Measurements from ENCODE around the gene ALKBH7.
"Not testable (repeated sequence)": the region's sequence is repeated elsewhere in the genome, so short reads cannot be mapped to it uniquely, and the experiment has no call there.

ALKBH7 gene, protein sequence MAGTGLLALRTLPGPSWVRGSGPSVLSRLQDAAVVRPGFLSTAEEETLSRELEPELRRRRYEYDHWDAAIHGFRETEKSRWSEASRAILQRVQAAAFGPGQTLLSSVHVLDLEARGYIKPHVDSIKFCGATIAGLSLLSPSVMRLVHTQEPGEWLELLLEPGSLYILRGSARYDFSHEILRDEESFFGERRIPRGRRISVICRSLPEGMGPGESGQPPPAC

DNA sequence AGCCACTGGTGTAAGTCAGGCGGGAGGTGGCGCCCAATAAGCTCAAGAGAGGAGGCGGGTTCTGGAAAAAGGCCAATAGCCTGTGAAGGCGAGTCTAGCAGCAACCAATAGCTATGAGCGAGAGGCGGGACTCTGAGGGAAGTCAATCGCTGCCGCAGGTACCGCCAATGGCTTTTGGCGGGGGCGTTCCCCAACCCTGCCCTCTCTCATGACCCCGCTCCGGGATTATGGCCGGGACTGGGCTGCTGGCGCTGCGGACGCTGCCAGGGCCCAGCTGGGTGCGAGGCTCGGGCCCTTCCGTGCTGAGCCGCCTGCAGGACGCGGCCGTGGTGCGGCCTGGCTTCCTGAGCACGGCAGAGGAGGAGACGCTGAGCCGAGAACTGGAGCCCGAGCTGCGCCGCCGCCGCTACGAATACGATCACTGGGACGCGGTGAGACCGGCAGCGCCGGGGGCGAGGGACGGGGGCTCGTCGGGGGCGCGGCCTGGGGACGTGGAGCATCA, at the start of gene ALKBH7:
ALKBH7 (plus strand) TSS at position 201 of the 502 bp plus-strand sequence; CDS start at position 228, 27 bp downstream.
- peak; percentile 94 for DNase-seq

DNA sequence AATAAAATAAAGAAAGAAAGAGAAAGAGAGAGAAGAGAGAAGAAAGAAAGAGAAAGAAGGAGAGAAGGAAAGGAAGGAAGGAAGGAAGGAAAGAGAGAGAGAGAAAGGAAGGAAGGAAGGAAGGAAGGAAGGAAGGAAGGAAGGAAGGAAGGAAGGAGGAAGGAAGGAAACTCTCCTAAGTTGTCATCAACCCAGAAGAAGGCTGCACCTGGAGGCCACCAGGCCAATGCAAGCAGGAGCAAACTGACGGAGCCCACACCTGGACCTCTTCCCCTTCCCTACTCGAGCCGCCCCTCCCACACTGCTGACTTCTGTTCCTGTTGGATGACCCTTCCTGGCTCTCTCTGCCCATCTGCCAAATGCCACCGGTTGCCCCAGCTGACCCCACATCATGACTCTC, 47.8 kb upstream of the ALKBH7 start:
- DNase-seq (no peak), ATAC-seq (no peak)

More for the DNA sequence above, at the start of gene ALKBH7:
- peak; percentile 85 for ATAC-seq

DNA sequence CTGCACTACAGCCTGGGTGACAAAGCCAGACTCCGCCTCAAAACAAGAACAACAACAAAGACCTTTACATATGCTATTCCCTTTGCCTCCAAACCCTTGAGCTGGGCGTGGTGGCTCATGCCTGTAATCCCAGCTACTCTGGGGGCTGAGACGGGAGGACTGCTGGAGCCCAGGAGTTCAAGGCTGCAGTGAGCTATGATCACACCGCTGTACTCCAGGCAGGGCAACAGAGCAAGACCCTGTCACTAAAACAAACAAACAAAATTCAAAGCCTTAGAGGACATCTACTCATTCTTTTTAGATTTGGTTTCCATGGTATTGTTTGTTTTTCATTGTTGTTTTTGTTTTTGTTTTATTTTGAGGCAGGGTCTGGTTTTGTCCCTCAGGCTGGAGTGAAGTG, 47.0 kb upstream of the ALKBH7 start:
- ATAC-seq (no peak), DNase-seq (no peak)

DNA sequence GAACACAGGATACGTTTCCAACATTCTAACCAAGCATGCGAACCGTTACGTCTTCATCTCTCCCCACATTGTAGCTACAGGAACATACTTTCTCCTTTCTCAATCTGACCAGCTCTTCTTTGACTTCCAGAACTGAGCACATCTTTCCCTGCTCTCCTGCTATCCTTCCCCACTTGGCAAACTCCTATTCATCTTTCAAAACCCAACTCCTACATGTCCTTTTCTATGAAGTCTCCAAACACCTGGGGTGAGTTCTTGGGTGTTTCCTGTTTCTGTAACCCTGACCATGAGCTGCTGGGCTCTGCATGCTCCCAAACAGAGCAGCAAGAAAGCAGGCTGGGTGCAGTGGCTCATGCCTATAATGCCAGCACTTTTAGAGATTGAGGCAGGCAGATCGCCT, 45.8 kb upstream of the ALKBH7 start:
- no peak for DNase-seq
- ATAC-seq = no peak

DNA sequence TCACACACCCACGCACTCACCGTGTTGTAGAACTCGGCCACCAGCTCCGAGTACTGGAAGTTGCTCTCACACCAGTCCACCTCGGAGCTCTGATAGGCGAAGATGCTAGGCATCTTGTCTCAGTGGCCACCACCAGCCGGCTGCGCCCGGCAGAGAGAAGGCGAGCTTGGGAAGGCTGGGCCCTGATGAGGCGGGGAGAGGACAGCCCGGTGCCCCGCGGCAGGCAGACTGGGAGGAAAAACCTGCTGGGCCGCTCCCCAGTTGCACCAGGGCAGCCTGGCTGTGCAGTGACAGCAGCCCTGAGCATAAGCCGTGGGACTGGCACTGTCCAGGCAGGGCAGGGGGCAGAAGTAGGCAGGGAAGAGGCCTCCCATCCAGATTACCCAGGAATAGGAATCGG, 39.2 kb upstream of the ALKBH7 start, which contains the start of gene ACER1:
ACER1 (minus strand) TSS at position 174 of the 400 bp plus-strand sequence; CDS start at position 113, 61 bp downstream.
- DNase-seq = no peak
- no peak for ATAC-seq

DNA sequence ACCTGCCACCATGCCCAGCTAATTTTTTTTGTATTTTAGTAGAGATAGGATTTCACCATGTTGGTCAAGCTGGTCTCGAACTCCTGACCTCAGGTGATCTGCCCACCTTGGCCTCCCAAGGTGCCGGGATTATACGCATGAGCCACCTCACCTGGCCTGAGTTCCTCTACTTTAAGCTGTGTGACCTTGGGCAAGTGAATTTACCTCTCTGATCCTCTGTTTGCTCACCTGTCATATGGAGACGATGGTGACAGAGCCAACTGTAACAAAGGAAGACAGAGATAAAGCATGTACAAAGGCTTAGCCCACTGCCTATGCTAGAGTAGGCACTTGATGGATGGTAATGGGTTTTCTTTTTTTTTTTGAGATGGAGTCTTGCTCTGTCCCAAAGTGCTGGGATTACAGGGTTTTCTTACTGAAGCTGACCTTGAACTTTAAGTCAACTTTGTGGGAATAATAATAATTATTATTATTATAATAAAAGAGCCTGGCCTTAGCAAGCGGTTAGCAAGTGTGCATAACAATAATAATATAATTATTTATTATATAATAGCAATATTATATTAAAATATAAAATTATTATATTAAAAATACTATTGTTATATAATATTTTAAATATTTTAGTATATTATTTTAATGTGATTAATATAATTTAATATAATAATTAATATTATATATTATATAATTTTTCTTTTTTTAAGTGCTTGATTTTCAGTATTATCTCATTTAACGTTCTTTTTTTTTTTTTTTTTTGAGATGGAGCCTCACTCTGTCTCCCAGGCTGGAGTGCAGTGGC, 37.9 kb upstream of the ALKBH7 start:
- no peak for ATAC-seq
- no peak for DNase-seq

DNA sequence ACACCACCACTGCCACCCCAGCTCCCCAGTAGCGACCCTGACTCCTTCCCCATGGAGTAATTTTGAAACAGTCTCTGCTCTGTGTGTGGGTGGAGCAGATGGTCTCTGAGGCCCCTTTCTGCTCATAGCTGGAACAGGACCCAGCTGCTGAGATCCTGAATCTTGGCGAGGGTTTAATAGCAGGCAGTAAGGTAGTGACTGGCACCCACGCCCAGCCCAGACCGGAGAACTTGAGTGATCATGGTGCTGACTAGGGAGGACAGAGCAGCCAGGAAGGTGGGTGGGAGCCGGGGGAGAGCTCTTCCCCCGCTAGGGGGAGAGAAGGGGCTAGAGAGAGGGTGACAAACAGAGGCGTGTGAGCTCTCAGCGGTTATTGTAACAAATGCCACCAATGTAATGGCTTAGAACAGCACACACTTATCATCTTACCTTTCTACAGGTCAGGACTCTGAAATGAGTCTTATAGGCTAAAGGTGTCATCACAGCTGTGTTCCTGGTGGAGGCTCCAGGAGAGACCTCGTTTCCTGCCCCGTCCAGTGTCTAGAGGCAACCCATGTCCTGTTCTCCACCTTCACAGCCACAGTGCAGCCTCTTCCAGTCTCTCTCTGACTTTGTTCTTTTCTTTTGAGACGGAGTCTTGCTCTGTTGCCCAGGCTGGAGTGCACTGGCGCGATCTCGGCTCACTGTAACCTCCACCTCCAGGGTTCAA, 31.9 kb upstream of the ALKBH7 start:
- no peak for DNase-seq
- peak; percentile 52 for ATAC-seq

DNA sequence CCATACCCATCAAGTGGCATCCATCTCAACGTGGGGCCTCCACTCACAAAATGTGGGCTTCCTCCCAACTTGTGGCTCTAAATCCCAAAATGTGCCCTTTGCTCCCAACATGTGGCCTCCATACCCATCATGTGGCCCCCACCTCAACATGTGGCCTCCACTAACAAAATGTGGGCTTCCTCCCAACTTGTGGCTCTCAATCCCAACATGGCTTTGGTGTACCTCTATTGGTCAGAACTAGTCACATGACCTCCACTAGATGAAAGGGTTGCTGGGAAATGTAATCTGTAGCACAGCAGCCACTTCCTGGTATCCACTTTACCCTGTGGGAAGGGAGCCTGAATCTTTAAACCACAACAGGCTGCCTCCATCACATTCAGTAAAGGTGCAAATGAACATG, 29.1 kb upstream of the ALKBH7 start:
- no peak for DNase-seq
- ATAC-seq = no peak

DNA sequence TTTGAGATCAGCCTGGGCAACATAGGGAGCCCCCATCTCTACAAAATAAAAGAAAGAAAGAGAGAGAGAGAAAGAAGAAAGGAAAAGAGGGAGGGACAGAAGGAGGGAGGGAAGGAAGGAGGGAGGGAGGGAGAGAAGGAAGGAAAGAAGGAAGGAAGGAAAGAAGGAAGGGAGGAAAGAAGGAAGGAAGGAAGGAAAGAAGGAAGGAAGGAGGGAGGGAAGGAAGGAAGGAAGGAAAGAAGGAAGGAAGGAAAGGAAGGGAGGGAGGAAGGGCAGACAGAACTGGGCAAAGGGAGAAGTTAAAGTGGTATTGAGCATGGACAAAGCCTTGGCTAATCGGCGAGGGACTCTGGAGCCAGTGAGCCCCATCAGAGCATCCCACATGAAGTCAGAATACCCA, 23.3 kb upstream of the ALKBH7 start:
- not testable (repeated sequence) for ATAC-seq, DNase-seq

DNA sequence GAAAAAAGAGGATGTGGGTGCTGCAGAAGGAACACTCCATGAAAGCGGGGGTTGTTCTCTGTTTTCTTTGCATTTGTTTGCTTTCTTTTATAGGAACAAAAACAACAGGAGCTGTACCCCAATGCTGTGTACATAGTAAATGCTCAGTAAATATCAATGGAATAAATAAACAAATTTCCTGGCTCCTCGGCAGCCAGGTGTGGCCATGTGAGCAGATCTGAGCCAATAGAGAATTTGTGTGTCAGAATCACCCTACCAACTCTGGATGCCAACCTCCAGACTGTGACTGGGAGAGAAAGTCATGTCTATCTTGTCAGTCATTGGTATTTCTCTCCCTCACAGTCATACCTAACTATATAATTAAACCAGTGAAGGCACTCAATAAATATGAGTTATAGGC, 21.9 kb upstream of the ALKBH7 start:
- DNase-seq = no peak
- no peak for ATAC-seq

DNA sequence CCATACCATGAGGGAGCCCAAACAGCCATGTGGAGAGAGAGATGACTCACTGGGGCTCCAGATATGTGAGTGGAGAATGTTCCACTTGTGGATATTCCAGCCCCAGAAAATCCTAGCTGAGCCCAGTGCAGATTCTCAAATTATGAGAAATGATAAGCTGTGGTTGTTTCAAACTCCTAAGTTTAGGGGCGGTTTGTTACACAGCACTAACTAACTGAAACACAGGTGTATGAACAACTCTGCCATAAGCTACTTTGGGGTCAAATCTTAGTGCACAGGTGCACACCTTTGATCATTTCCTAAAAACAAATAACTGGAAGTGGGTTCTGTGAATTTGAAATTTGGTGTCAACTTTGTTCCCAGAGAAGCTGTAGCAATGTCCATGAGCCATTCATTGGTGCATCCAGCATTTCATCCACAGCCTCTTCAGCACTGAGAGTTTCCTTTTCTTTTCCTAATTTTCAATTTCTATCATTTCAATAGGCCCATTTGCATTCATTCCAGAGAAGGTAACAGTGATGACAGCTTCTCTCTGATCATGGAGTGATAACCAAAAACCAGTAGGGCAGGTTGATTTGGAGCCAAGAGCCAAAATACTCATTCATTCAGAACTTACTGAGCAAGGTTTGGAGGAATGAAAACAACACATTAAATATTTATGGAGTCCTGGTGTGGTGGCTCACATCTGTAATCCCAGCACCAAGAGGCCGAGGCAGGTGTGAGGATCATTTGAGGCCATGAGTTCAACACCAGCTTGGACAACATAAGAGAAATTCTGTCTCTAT, 20.0 kb upstream of the ALKBH7 start:
- DNase-seq (no peak), ATAC-seq (no peak)

DNA sequence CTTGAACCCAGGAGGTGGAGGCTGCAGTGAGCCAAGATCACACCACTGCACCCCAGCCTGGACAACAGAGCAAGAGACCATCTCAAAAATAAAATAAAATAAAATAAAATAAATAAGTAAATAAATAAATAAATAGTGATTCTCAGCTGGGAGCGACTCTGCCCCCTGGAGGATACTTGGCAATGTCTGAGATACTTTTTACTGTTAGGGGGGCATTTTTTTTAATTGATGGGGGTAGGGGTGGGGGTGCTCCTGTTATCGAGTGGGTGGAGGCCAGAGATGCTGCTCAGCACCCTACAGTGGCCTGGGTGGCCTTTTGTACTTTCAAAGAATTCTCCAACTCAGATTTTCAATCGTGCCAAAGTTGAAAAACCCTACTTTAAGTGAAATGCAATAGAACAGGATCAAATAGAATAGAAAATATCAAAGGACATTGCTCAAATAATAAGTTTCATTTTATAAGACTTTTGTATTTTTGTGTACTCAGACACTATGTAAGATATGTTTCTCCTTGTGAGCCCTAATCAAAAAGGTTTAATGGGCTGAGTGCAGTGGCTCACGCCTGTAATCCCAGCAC, 18.4 kb upstream of the ALKBH7 start:
- DNase-seq (no peak), ATAC-seq (no peak)

DNA sequence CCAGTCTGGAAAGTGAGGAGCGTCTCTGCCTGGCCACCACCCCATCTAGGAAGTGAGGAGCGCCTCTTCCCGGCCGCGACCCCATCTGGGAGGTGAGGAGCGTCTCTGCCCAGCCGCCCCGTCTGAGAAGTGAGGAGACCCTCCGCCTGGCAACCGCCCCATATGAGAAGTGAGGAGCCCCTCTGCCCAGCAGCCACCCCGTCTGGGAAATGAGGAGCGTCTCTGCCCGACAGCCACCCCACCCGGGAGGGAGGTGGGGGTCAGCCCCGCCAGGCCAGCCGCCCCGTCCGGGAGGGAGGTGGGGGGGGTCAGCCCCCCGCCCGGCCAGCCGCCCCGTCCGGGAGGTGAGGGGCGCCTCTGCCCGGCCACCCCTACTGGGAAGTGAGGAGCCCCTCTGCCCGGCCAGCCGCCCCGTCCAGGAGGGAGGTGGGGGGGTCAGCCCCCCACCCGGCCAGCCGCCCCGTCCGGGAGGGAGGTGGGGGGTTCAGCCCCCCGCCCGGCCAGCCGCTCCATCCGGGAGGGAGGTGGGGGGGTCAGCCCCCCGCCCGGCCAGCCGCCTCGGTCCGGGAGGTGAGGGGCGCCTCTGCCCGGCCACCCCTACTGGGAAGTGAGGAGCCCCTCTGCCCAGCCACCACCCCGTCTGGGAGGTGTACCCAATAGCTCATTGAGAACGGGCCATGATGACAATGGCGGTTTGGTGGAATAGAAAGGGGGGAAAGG, 17.1 kb upstream of the ALKBH7 start:
- not testable (repeated sequence) for DNase-seq, ATAC-seq

DNA sequence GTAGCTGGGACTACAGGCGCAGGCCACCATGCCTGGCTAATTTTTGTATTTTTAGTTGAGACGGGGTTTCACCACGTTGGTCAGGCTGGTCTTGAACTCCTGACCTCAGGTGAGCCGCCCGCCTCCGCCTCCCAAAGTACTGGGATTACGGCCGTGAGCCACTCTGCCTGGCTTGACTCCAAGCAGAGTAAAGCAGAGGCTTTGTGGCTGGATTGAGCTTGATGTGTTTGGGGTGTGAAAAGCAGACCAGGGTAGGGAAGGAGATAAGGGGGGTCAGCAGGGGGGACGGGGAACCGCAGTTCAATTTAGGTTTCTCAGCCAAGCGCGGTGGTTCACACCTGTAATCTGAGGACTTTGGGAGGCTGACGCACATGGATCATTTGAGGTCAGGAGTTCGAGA, 15.4 kb upstream of the ALKBH7 start:
- no peak for ATAC-seq
- DNase-seq = no peak

DNA sequence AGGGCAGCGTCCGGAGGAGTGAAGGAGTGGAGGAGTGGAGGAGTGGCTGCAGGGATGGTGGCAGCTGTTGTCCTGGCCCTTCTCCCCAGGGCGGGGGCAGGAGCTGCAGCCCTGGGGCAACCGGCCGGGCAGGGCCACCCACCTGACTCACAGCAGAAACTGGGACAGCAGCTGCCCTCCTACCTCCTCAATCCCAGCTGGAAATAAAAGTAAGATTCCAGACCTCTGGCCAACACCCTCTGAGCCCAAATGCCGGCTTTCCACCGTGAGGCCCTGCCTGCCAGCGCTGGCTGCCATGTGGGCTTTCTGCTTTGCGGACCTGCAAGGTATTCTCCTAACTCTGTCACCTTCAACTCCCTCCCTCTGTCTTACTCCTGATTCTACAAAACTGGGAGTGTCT, 14.6 kb upstream of the ALKBH7 start:
- ATAC-seq (no peak), DNase-seq (no peak)

DNA sequence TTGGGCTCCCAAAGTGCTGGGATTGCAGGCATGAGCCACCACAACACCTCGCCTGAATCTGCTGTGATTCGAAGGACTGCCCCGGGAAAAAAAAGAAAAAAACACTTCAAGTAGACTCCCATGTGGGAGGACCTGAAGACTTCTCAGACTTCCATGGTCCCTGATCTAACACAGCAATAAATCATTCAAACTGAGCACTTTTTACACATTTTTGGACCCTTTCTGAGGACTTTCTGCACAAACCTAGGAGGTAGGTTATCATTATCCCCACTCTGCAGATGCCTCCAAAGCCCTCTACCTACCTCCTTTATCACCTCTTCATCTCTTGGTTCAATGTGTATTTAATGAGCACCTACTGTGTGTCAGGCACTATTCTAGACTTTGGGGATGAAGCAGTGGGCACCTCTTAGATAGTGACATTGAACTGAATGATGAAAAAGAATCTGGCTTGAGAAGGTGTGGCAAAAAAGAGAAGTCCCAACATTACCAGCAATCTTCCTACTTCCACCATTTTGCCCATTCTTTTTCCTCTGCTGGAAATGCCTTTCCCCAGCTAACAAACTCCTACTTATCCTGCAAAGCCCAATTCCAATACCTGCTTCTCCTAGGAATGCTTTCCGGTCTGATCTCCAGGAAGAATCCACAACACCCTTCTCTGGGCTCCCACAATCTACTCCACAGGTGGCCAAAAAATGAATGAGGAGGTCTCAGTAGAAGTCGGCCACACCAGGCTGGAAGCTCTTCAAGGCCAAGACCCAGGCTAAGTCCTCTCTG, 12.8 kb upstream of the ALKBH7 start:
- ATAC-seq (no peak), DNase-seq (no peak)

DNA sequence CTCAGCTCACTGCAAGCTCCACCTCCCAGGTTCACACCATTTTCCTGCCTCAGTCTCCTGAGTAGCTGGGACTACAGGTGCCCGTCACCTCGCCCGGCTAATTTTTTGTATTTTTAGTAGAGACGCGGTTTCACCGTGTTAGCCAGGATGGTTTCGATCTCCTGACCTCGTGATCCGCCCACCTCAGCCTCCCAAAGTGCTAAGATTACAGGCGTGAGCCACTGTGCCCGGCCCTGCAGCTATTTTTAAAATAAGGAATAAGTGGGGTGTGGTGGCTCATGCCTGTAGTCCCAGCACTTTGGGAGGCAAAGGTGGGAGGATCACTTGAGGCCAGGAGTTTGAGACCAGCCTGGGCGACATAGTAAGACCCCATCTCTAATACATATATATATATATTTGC, 12.1 kb upstream of the ALKBH7 start:
- DNase-seq, ATAC-seq: not testable (repeated sequence)

DNA sequence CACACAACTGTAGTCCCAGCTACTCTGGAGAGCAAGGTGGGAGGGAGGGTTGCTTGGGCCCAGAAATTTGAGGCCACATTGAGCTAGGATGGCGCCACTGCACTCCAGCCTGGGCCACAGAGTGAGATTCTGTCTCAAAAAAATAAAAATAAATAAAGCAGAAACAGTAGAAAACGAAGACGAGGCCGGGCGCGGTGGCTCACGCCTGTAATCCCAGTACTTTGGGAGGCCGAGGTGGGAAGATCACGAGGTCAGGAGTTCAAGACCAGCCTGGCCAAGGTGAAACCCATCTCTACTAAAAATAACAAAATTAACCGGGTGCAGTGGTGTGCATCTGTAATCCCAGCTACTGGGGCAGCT, 11.8 kb upstream of the ALKBH7 start:
- not testable (repeated sequence) for ATAC-seq, DNase-seq

DNA sequence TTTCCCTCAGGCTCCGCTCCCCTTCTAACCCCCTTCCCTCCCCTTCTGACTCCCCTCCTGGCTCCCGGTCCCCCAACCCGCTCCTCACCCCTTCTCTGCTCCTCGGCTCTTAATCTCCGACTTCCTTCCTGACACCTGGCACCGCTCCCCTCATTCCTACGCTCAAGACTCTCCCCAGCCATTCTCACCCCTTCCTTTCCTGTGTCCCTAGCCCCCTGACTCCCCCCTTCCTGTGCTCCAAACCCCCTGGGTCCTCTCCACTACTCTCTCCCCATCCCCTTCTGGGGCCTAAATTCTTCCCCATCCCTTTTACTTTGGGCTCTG, 10.6 kb upstream of the ALKBH7 start:
- no peak for DNase-seq
- ATAC-seq = no peak

DNA sequence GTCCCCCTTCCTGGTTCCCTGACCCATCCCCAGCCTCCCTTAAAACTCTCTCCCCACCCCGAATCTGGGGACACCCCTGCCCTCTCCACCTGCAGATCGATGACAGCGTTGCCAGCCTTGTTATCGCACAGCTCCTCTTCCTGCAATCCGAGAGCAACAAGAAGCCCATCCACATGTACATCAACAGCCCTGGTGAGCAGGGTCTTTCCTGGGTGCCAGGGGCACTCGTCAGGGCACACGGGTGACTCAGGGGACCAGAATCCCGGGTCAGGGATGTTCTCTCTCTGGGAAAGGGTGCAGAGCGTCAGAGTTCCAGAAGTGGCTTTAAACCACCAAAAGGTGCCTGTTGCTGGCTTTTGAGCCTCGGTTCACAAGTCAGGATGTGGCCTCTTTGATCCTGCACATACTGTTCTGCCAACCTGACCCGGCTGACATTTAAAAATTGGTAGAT, 10.2 kb upstream of the ALKBH7 start:
- ATAC-seq = peak; percentile 50
- DNase-seq = peak; percentile 43
